ENCODE measurements around the gene KREMEN2.
A peak's percentile ranks its signal among the peaks of the same experiment; 100 is the strongest.

The KREMEN2 gene

DNA sequence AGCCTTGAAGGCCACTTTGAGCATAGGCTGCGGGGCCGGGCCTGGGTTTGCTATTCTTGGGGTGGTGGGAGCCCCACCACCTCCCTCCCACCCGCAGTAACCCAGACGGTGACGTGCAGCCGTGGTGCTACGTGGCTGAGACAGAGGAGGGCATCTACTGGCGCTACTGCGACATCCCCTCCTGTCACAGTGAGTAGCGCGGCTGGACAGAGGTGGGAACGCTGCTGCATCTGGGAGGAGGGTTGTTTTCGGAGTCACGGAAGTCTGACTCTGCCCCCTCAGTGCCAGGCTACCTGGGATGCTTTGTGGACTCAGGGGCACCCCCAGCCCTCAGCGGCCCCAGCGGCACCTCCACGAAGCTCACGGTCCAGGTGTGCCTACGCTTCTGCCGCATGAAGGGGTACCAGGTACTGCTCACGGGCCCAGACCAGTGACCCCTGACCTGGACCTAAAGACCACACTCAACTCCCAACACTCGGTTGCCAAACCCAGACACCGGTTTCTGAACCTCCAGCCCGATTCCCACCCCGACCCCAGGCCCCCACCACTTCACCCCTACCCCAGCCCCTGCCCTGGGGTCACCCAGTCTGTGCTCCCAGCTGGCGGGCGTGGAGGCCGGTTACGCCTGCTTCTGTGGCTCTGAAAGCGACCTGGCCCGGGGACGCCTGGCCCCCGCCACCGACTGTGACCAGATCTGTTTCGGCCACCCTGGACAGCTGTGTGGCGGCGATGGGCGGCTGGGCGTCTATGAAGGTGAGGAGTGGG is 2.1 kb downstream of the KREMEN2 start:
- no peak for DNase-seq

DNA sequence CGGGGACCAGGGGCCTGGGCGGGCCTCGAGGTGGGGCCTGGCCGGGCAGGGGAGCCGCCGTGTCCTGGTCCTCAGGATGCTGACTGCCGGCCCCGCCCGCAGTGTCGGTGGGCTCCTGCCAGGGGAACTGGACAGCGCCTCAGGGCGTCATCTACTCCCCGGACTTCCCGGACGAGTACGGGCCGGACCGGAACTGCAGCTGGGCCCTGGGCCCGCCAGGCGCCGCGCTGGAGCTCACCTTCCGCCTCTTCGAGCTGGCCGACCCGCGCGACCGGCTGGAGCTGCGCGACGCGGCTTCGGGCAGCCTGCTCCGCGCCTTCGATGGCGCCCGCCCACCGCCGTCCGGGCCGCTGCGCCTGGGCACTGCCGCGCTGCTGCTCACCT is 2.7 kb downstream of the KREMEN2 start:
- DNase-seq = no peak

DNA sequence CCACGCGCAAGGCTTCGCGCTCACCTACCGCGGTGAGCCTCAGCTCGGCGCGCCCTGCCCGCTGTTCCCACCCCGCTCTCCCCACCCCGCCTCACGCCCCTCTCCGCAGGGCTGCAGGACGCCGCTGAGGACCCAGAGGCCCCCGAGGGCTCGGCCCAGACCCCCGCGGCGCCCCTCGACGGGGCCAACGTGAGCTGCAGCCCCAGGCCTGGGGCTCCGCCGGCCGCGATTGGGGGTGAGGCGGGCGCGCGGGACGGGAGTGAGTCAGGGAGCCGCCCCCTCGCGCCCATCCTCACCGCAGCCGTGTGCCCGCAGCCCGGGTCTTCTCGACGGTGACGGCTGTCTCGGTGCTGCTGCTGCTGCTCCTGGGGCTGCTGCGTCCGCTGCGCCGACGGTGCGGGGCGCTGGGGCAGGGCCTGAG is 3.1 kb downstream of the KREMEN2 start:
- no peak for DNase-seq

GRCh38 chr16:2967721-2968161 is 3.7 kb downstream of the KREMEN2 start:
- DNase-seq = no peak

GRCh38 chr16:2968368-2968737 is 4.3 kb downstream of the KREMEN2 start:
- no peak for DNase-seq

- DNase-seq = peak; percentile 59
Measured at GRCh38 chr16:2968738-2969544, 4.9 kb downstream of the KREMEN2 start, which contains the start of gene PAQR4. TSS of gene PAQR4 (plus strand) at chr16:2969348. CDS start at chr16:2969675, 327 bp downstream.

DNA sequence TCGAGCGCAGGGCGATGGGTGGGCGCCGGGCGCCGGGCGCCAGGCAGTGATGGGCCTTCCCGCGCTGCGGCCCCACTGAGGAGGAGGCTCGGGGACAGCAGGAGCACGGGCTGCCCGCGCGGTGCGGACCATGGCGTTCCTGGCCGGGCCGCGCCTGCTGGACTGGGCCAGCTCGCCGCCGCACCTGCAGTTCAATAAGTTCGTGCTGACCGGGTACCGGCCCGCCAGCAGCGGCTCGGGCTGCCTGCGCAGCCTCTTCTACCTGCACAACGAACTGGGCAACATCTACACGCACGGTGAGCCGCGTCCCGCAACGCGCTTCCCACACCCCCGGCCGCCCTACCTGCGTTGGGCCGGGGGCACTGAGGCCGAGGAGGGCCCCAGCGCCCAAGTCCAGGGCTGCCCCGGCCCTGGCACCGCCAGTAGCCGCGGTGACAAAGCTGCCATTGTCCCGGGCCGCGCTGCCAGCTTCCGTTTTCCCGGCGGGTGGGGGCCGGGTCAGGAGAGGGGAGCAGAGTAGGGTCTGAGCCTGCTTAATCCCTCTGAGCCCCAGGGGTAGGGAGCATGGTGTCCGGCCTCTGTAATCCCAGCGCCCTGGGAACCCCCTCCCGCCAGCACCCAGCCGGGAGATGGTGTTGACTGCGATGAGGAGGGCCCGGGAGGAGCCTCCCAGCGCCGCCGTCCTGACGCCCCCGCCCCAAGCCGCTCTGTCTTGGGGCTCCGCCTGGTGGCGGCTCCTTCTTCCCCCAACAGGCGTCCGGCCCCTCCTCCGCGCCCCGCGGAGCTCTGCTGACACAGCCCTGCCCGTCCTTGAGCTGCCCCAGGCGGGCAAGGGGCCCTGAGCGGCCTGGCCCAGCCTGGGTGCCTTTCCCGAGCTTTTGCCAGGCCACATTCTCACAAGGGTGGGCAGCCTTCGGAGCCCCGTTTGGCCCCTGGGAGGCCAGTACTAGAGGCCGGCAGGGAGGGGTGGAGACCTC is 5.8 kb downstream of the KREMEN2 start:
- no peak for DNase-seq

DNA sequence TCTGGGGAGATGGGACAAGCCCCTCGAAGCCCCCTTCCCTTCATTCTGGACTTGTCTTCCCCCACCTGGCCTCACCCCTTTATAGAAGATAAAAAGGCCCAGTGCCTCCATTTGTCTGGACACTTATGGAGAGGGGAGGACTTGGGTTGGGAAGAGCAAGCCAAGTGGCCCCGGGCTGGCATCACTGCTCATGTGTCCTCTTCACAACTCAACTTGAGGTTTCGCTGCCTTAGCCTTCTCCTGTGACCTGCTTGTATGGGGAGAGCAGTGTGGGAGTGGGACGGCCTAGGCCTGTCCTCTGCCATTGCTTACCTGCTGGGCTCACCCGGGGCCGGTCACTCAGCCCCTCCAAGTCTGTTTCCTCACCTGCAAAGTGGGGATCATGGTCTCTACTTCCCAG is 6.5 kb downstream of the KREMEN2 start:
- no peak for DNase-seq

DNA sequence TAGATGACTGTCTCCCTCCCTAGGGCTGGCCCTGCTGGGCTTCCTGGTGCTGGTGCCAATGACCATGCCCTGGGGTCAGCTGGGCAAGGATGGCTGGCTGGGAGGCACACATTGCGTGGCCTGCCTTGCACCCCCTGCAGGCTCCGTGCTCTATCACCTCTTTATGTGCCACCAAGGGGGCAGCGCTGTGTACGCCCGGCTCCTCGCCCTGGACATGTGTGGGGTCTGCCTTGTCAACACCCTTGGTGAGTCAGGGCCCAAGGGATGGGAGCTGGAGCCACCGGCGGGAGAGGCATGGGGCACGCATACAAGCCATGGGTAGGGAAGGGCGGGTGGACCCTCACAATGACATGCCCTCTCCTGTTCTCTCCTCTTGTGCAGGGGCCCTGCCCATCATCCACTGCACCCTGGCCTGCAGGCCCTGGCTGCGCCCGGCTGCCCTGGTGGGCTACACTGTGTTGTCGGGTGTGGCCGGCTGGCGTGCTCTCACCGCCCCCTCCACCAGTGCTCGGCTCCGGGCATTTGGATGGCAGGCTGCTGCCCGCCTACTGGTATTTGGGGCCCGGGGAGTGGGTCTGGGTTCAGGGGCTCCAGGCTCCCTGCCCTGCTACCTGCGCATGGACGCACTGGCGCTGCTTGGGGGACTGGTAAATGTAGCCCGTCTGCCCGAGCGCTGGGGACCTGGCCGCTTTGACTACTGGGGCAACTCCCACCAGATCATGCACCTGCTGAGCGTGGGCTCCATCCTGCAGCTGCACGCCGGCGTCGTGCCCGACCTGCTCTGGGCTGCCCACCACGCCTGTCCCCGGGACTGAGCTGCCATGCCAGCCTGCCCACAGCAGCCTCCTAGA is 7.3 kb downstream of the KREMEN2 start:
- DNase-seq = no peak

DNA sequence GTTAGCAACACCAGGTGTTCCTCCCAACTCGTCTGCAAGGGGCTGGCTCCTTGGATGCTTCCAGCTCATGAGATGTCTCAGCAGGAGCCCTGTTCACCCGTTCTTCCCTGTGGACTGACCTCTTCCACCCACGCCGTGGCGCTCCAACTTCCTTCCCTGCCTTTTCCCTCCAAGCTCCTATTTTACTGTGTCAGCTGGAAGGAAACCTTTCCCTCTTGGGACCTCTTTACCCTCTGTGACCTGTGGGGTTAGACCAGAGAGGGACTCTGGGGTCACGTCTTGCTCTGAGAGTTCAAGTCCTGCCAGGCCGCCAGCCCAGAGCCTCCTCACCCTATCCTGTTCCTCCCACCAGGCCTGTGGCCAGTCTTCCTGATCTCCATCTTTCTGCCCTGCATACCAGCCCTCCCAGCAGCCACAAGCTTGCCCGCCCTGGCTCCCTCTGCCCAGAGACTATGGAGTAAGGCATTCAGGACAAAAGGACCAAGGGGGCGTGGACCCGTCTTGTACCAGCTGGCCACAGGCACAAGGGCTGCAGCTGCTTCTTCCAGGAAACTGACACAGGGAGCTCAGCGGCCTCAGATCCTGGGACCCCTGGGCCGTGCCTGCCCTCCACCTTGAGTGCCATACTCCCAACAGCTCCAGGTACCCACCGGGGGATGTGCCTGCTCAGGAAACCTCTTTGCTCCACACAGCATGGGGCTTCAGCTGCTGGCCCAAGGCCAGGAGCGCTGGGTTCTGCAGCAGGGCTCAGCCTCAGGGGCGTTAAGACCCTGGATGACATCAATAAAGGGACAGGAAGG is 8.1 kb downstream of the KREMEN2 start:
- DNase-seq = no peak

GRCh38 chr16:2973093-2973492 is 9.0 kb downstream of the KREMEN2 start:
- DNase-seq = no peak

DNA sequence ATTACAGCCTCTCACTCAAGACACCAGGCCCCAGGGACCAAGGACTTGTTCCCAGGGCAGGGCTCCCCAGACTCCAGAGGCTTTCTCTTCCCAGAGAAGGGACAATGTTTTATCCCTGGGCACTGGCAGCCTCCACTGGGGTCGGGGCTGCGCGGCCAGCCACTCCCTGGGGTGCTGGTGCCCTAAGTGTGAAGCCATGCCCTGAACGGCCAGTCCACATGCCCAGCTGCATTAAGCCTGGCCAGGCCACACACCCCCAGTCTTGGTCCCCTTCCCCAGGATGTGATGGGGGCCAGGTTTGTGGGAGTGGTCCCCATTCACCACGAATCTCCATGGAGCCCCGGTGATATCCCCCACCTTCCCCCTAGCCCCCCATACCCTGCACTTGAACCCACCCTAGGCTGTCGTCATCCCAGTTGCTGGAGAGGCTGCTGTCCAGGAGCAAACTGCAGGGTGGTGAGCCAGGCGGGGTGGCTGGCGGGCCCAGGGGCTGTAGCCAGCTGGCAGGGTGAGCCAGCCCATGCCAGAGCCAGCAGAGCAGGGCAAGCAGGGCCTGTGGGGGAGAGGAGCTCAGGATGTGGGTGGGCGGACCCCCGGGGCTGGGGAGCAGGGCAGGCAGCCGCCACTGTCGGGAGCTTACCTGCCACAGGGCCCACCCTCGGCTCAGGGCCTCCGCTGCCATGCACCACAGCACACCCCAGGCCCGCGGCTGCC is 9.7 kb downstream of the KREMEN2 start:
- no peak for DNase-seq

GRCh38 chr16:2974319-2975056 is 10.4 kb downstream of the KREMEN2 start:
- no peak for DNase-seq

GRCh38 chr16:2975161-2975795 is 11.2 kb downstream of the KREMEN2 start:
- DNase-seq = no peak

DNA sequence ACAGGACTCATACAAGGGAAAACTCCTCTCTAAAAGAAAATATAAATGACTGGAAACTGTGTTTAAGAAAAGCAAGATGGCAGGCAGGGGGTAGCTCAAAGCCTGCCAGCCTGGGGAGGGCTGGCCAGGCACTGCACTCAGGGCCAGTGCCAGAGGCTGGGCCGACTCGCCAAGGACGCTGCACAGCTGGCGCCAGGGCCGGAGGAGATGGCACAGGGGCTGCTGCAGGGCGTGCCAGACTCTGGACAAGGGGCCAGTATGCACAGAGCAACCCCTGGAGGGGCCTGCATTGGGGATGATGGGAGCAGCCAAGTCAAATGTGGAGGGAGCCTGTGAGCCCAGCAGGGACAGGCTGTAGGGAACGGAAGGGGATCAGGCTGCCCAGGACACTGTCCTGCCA is 12.1 kb downstream of the KREMEN2 start:
- DNase-seq = no peak

- DNase-seq = no peak
Measured at GRCh38 chr16:2976673-2977072, 12.6 kb downstream of the KREMEN2 start.

DNA sequence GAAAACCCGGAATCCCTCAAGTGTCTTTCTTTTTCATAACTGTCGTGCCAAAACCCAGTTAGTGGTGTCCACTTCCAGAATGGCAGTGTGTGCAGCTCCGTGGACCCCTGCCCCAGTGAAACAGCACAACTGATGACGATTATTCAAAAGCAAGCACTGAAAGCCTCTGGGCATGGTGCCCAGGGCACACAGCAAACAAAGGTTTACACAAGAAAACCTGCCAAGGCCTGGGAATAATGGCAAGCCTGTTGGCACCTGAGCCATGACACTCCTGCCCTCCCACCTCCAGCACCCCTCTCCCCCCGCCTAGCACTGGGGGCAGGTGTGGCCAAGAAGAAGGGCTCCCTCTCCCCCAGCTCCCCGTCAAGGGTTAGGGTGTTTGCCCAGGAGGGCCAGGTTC is 13.4 kb downstream of the KREMEN2 start:
- peak; percentile 55 for DNase-seq

- no peak for DNase-seq
Measured at GRCh38 chr16:2979669-2980226, 15.7 kb downstream of the KREMEN2 start.

Measured in NCI-H2029 treated with DMSO at 0.1 percent for 48 hours (cell line).